GM12878 (cell line): Measurements from ENCODE around the gene NTRK1. TPM values are rescaled to one million over a fixed set of nuclear protein-coding genes. Genes with fewer than 3 reads are reported as not detected.

Source experiments
- ASH2L ChIP-seq: fragments of 300-600, 200-600 bp; sonication (generic); IDR thresholded peaks from 2 replicates; pipeline ENCODE4 v1.6.1; 2017; ENCODE audit warnings: low read depth, mild to moderate bottlenecking, borderline replicate concordance
- BCL3 ChIP-seq: IDR thresholded peaks from 2 replicates; pipeline ENCODE4 v1.6.1; 2011; ENCODE audit warnings: borderline replicate concordance, low read depth, mild to moderate bottlenecking, moderate library complexity, low read length; ENCODE audit not compliant: insufficient read depth, poor library complexity, severe bottlenecking
- CHD1 ChIP-seq: IDR thresholded peaks from 2 replicates; pipeline ENCODE4 v1.6.1; 2012; ENCODE audit warnings: low read depth, low read length, improper control_type of control experiment
- ELK1 ChIP-seq: IDR thresholded peaks from 2 replicates; pipeline ENCODE4 v1.6.1; 2012; ENCODE audit warnings: low read depth, low read length, improper control_type of control experiment
- HDAC6 ChIP-seq: fragments of 200-600 bp; sonication (generic); IDR thresholded peaks from one replicate; pipeline ENCODE4 v1.8.0; 2017; ENCODE audit warnings: antibody characterized with exemption; ENCODE audit not compliant: unreplicated experiment
- IRF5 ChIP-seq: fragments of 450-650 bp; IDR thresholded peaks from 2 replicates; pipeline ENCODE4 v1.6.1; 2017; ENCODE audit warnings: borderline replicate concordance
- MYB ChIP-seq: fragments of 150-350 bp; IDR thresholded peaks from 2 replicates; pipeline ENCODE4 v1.6.1; 2014; ENCODE audit warnings: mild to moderate bottlenecking, low read depth, low read length, borderline replicate concordance
- NBN ChIP-seq: fragments of 450-650 bp; IDR thresholded peaks from 2 replicates; pipeline ENCODE4 v1.6.1; 2016
- NFIC ChIP-seq: IDR thresholded peaks from 2 replicates; pipeline ENCODE4 v1.6.1; 2012; ENCODE audit warnings: low read depth, mild to moderate bottlenecking, inconsistent platforms, low read length, moderate library complexity
- NFXL1 ChIP-seq: fragments of 450-650 bp; IDR thresholded peaks from 2 replicates; pipeline ENCODE4 v1.6.1; 2017; ENCODE audit warnings: antibody characterized with exemption, mild to moderate bottlenecking, borderline replicate concordance
- NFYA ChIP-seq: IDR thresholded peaks from 2 replicates; pipeline ENCODE4 v1.6.1; 2011; ENCODE audit warnings: low read depth, mild to moderate bottlenecking, low read length, improper control_type of control experiment, borderline replicate concordance
- PML ChIP-seq: IDR thresholded peaks from 2 replicates; pipeline ENCODE4 v1.6.1; 2012; ENCODE audit warnings: low read length, inconsistent platforms
- RAD51 ChIP-seq: fragments of 450-650 bp; IDR thresholded peaks from 2 replicates; pipeline ENCODE4 v1.6.1; 2016; ENCODE audit warnings: moderate library complexity, mild to moderate bottlenecking, inconsistent platforms
- RB1 ChIP-seq: fragments of 450-650 bp; formaldehyde crosslinking; IDR thresholded peaks from 2 replicates; pipeline ENCODE4 v1.6.1; 2017; ENCODE audit warnings: mild to moderate bottlenecking, borderline replicate concordance
- RCOR1 ChIP-seq: conservative IDR thresholded peaks from 2 replicates; pipeline ENCODE4 v1.6.1; 2012; ENCODE audit warnings: low read depth, low read length, improper control_type of control experiment
- TCF7 ChIP-seq: IDR thresholded peaks from 2 replicates; pipeline ENCODE4 v1.6.1; 2014; ENCODE audit warnings: antibody characterized with exemption, borderline replicate concordance
- USF1 ChIP-seq: IDR thresholded peaks from 2 replicates; pipeline ENCODE4 v1.6.1; 2011; ENCODE audit warnings: borderline replicate concordance, low read depth, mild to moderate bottlenecking, moderate library complexity, mixed read lengths, low read length; ENCODE audit not compliant: insufficient read depth; ENCODE audit errors: extremely low read length
- WRNIP1 ChIP-seq: IDR thresholded peaks from 2 replicates; pipeline ENCODE4 v1.6.1; 2011; ENCODE audit warnings: low read depth, low read length, improper control_type of control experiment, borderline replicate concordance
- ZNF207 ChIP-seq: fragments of 450-650 bp; IDR thresholded peaks from 2 replicates; pipeline ENCODE4 v1.6.1; 2014; ENCODE audit warnings: antibody characterized with exemption, mild to moderate bottlenecking, borderline replicate concordance
- ZNF622 ChIP-seq: fragments of 450-650 bp; IDR thresholded peaks from 2 replicates; pipeline ENCODE4 v1.6.1; 2017; ENCODE audit warnings: mild to moderate bottlenecking, inconsistent platforms
- ZNF687 ChIP-seq: fragments of 450-650 bp; IDR thresholded peaks from 2 replicates; pipeline ENCODE4 v1.6.1; 2017; ENCODE audit warnings: mild to moderate bottlenecking, moderate library complexity
- polyA plus RNA-seq, 11 experiments: library from polyadenylated mRNA; depleted of rRNA in 4 of 11; unstranded in 6 of 11; stranded (reverse) in 5 of 11; fragments of >200 nt; fragmentation: Nextera tagmentation in 4 of 11; fragmentation: Illumina TruSeq in 1 of 11; extraction: Ambion mirVana in 4 of 11; extraction: Trizol in 1 of 11; gene quantifications; 1 replicate in 1 of 11; 2 replicates in 10 of 11; pipeline versions ENCODE4 v1.2.1 to v1.2.3, GENCODE V29; 2011 to 2016; ENCODE audit warnings: inconsistent platforms in 2 of 11, missing spikeins in 2 of 11, low read depth in 1 of 11
- total RNA-seq, 4 experiments: library from RNA; depleted of rRNA in 3 of 4; stranded (reverse); fragments of >200 nt in 3 of 4; fragmentation: Illumina TruSeq in 1 of 4; extraction: Trizol in 1 of 4; gene quantifications; 2 replicates each; pipeline versions ENCODE4 v1.2.1 to v1.2.3, GENCODE V29; 2013 to 2021

The NTRK1 gene
- total and polyA plus RNA-seq, 10 of the 15 experiments (the other 5 are each of a cell fraction or from before 2014, with no cell fraction given): 0.10 to 0.56 (median 0.40) TPM; not detected in 7

GRCh38 chr1:156816561-156817328 lies 43.9 kb upstream of the NTRK1 start, which contains the start of gene SH2D2A (continued):
- no peak for TF ChIP-seq USF1
- TF ChIP-seq PML: no peak
- TF ChIP-seq ZNF622: no peak
- TF ChIP-seq ZNF207: no peak
- no peak for TF ChIP-seq IRF5
- no peak for TF ChIP-seq NFXL1
- TF ChIP-seq BCL3: no peak
- no peak for TF ChIP-seq WRNIP1
- no peak for TF ChIP-seq ASH2L
- TF ChIP-seq RB1: no peak
- no peak for TF ChIP-seq RCOR1
- TF ChIP-seq HDAC6: no peak
- peak; percentile 31 for TF ChIP-seq ZNF687
- TF ChIP-seq ELK1: 0 out of 2 replicates have a peak, but pooled peaks have one; percentile 53
- TF ChIP-seq NFYA: no peak
- TF ChIP-seq TCF7: no peak
- TF ChIP-seq NBN: peak; percentile 94
- TF ChIP-seq MYB: no peak
- TF ChIP-seq CHD1: no peak
- TF ChIP-seq NFIC: no peak
- TF ChIP-seq RAD51: no peak
